Activated naive CD4-positive, alpha-beta T cell treated with anti-CD3 and anti-CD28 coated beads, Interleukin-2, amount 50 U/mL, for 16 hours (primary cell): ENCODE results near the gene PDE6C.

Source experiments
- DNase-seq: peaks from one replicate; pipeline ENCODE4 v3.0.0-alpha.2; 2020

Gene PDE6C

GRCh38 chr10:93612311-93612710, at the start of gene PDE6C:
TSS of gene PDE6C (plus strand) at chr10:93612537. CDS start at chr10:93612726, 189 bp downstream.
- no peak for DNase-seq

- DNase-seq: no peak
Measured at GRCh38 chr10:93565446-93565845, 46.9 kb upstream of the PDE6C start.

GRCh38 chr10:93566435-93567276, 45.7 kb upstream of the PDE6C start, which contains the start of gene FFAR4:
TSS of gene FFAR4 (plus strand) at chr10:93566665. CDS start at chr10:93566721, 56 bp downstream.
- DNase-seq: no peak

GRCh38 chr10:93567277-93568104, 44.8 kb upstream of the PDE6C start:
- no peak for DNase-seq

DNA sequence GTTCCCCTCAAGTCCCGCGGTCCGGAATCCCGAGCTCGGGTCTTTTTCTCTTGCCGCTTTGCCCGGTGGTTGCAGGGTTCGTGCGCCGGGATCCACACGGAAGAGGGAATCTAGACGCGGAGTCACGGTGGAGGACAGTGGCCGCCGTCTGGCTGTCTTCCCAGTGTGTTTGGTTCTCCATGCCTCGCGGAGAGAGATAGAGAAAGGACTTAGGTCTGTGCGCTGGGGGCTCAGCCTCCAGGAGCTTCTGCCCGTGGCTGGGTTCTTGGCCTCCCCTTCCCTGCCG, 44.3 kb upstream of the PDE6C start:
- DNase-seq: no peak

DNA sequence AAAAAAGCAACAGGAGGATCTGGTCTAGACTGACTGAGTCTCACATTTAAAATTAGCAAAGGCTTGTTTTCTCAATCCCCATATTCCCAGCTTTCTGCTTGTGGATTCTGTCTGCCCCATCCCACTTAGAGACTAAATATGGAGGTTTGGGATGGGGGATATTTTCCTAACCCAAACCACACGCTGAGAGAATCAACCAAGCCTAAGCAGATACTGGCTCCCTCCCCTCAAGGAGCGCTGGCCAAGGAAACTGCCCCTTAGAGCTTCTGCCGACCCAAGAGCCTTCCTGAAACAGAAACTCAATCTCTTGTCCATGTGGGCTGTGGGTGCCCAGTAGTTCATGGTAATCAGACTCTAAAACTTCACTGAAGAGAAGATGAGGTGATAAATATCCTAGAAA, 42.0 kb upstream of the PDE6C start:
- no peak for DNase-seq

DNA sequence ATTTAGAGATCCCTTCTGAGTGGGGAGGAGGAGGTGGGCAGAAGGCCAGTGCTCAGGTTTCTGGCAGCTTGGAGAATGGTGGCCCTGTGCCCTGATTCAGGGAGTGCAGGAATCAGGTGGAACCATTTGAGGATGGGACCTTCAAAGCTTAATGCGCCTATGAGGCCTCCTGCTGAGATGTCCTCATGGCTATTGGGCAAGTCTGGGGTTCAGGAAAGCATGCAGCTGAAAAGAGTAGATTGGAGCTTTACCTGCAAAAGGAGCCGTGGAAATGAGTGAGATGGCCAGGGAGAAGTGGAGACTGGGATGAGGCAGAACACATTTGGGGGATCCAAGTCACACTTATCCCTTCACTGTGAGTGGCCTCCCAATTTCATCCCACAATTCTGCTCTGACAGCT, 39.7 kb upstream of the PDE6C start:
- DNase-seq: no peak

GRCh38 chr10:93573051-93573909, 39.1 kb upstream of the PDE6C start:
- DNase-seq: no peak

GRCh38 chr10:93573924-93574323, 38.4 kb upstream of the PDE6C start:
- DNase-seq: no peak

DNA sequence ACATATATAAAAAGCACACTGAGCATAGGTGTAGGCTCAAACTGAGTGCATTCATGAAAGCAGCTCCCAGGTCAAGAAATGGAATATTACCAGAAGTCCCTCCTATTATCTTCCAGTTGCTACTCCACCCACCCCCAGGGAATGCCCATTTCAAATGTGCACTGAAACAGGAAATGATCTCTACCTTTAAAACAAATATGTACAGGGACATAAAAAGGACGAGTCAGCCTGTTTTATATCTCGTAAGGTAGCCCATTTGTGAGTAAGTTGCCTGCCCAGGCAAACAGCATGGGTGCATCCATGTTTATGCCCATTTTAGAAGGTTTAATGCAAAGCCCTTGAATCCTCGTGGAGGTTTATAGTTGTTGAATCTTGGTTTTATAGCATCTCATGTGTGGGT, 35.4 kb upstream of the PDE6C start:
- no peak for DNase-seq

GRCh38 chr10:93577565-93577964, 34.8 kb upstream of the PDE6C start:
- DNase-seq: no peak

DNA sequence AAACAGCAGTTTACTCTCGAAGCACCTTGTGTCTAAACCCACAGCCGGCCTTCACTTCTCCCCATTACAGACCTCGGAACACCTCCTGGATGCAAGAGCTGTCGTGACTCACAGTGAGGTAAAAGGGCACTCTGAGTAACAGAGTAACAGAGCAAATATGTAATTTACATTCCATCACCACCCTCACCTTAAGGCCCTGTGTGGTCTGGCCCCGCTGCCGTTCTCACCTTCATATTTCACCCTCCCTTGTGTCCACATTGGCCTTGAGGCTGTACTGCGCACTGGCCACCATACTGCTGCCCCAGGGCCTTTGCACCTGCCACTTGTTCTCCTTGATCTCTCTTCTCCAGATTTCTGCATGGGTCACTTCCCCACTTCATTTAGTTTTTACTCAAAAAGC, 33.2 kb upstream of the PDE6C start:
- no peak for DNase-seq

DNA sequence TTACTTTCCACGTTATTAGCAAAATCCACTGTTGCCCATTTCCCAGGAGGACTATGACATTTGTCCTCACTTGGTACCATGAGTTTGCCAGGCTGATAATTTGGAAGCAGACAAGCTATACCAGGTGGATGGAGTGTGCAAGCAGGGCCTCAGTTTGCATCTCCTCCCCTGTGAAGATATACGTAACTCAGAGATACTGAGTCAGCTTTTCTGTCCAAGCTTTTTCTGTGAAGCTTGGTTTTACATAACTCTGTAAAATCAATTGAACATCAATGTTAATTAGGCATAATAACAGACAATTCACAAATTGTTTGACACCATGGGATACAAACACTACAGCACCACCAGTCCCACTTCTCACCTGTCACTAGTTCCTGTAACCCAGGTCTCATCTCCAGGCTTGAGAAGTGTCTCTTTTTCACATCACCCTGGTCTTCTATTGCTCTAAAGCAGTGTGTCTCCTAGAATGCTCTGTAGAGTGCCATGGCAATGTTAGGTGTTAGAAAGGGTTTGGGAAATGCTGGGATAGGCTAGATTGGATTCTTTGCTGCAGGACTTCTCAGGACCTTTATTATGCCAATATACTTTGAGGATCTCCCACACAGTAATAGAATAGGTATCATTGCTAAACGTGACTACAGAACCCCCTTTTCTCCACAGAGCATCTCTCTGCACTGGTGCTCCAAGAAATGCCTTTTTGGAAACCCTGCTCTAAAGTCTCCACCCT, 32.2 kb upstream of the PDE6C start:
- DNase-seq: no peak

DNA sequence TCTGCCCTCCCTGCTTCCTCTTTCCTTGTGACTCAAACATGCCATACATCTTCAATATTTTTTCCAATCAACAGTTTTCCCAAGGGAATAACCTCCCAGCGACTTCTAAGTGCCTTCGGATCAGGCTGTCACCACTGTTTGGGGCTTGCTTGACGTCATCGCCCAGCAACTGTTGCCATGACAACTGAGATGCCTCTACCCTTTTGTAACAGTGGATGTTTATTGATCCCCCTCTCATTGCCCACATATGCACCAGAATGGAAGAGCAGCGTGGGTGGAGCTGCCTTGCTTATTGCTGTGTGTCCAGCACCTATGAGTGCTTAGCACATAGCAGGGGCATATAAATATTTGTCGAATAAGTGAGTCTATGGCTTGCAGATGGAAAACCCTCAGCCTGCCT, 31.5 kb upstream of the PDE6C start:
- no peak for DNase-seq

- DNase-seq: no peak
Measured at GRCh38 chr10:93584445-93584844, 27.9 kb upstream of the PDE6C start.

- DNase-seq: no peak
Measured at GRCh38 chr10:93589648-93590562, 22.4 kb upstream of the PDE6C start.

- DNase-seq: no peak
Measured at GRCh38 chr10:93590638-93591037, 21.7 kb upstream of the PDE6C start.

DNA sequence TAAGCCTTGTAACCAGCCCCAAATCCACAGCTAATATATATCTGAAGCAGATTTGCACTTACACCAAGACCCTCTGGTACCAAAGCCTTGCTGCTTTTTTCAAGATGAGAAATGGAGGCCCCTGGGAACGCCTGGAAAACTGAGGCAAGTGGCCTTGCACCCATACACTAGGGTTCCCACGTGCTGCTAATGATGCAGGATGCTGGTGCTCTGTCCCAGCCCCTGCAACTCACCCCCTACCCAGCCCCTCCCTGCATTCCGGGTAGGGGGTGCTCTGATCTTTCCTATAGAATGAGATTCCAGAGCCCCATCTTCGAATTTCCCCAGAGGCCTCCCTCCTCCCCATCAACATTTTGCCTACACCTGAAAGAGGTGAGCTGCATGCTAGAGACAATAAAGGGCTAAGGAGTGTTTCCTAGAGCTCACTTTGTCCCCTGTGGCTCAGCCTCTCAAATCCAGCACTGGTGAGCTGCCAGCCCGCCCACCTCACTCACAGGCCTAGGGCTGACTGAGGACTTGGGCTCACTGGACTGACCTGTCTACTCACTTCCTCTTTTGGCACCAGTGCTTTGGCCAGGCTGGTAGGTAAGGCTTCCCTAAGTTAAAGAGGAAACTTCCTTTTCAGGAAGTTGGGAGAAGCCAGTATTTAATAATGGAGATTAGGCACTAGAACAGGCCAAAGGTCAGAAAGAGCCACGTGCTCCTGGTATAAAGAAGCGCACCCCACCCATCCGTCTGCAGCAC, 21.1 kb upstream of the PDE6C start:
- DNase-seq: no peak

DNA sequence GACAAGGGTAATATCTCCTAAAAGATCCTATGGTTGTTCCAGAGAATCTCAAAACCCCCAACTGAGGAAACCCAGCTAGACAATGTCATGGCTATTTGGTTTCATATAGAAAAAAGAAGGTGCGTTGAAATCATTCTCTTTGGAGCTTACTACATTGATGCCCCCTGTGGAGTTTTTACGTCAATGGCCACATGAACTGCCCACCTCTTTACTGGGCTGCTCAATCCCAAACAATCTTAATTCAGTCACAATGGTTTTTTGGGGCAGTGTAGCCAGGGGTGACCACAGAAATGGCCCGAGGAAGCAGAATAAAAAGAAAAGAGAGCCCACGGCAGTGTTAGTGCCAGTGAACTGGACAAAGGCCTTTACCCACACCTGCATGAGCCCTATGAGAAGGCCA, 19.1 kb upstream of the PDE6C start:
- DNase-seq: no peak

DNA sequence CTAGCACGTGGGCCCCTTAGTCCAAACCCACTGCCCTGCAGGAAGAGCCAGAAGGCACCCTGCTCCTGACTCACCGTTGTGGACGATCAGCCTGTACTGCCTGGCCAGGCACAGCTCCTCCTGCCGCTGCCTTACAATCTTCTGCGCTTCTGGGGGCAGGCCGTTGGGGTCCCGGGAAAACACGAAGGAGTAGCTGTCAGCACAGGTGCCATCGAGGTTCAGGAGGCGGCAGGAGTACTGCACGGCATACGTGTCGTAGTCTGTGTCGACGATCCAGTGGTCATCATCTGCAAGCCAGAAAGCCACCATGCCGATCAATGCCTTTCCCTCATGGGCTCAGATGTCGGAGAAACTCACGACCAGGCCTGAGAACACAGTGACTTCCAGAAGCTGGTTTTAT, 18.6 kb upstream of the PDE6C start:
- DNase-seq: no peak

- no peak for DNase-seq
Measured at GRCh38 chr10:93594518-93594917, 17.8 kb upstream of the PDE6C start.
